ENCODE data around the gene TESPA1. TPM values are rescaled to one million over a fixed set of nuclear protein-coding genes. Genes with fewer than 3 reads are reported as not detected.
"Not testable (repeated sequence)": the region's sequence is repeated elsewhere in the genome, so short reads cannot be mapped to it uniquely, and the experiment has no call there.

The TESPA1 gene
- total RNA-seq, 1 donor from 2014 or later: 6.7 TPM

- Histone ChIP-seq H3K27ac (no peak overlapping the region), H3K27me3 (no peaks in the 10 kb centered on the region), H3K9me3 (no peaks in the 10 kb centered on the region), H3K4me3 (no peak overlapping the region), H3K4me1 (no peaks in the 10 kb centered on the region), H3K36me3 (no peaks in the 10 kb centered on the region)
- DNase-seq: no peak
- intact Hi-C loops (cut with DNase I): loop anchor here (10.0 kb wide), 1 partner anchor 209 kb away; no protein-coding TSS in a partner anchor
- TF ChIP-seq CTCF (IDR thresholded peaks at IDR 0.05): no peak
- no peak for ATAC-seq
These were observed 30.3 kb downstream of the TESPA1 start for GRCh38 chr12:54954228-54954627.

- intact Hi-C loops (cut with DNase I): loop anchor here (10.0 kb wide), 1 partner anchor 205 kb away; no protein-coding TSS in a partner anchor
- no peaks in the 10 kb centered on the region for H3K4me1 ChIP-seq
- no peaks in the 10 kb centered on the region for H3K9me3 ChIP-seq
- no peak overlapping the region for H3K4me3 ChIP-seq
- no peaks in the 10 kb centered on the region for H3K27me3 ChIP-seq
- no peak overlapping the region for H3K27ac ChIP-seq
- DNase-seq: no peak
- H3K36me3 ChIP-seq: no peaks in the 10 kb centered on the region
- TF ChIP-seq CTCF (IDR thresholded peaks at IDR 0.05): no peak
- ATAC-seq: no peak
These were observed 34.4 kb downstream of the TESPA1 start for GRCh38 chr12:54950071-54950727.

GRCh38 chr12:54949073-54949711, 35.4 kb downstream of the TESPA1 start:
- no peak overlapping the region for H3K27ac ChIP-seq
- intact Hi-C loops (cut with DNase I): no loop called here
- no peaks in the 10 kb centered on the region for H3K9me3 ChIP-seq
- H3K27me3 ChIP-seq: no peaks in the 10 kb centered on the region
- H3K4me1 ChIP-seq: no peaks in the 10 kb centered on the region
- ATAC-seq (no peak), DNase-seq (no peak)
- TF ChIP-seq CTCF (IDR thresholded peaks at IDR 0.05): no peak
- no peaks in the 10 kb centered on the region for H3K36me3 ChIP-seq
- H3K4me3 ChIP-seq: no peak overlapping the region

- intact Hi-C loops (cut with DNase I): no loop called here
- Histone ChIP-seq H3K4me1 (no peaks in the 10 kb centered on the region), H3K36me3 (no peaks in the 10 kb centered on the region), H3K27ac (no peak overlapping the region), H3K27me3 (no peaks in the 10 kb centered on the region), H3K9me3 (no peaks in the 10 kb centered on the region), H3K4me3 (no peak overlapping the region)
- ATAC-seq (no peak), DNase-seq (no peak)
- TF ChIP-seq CTCF (IDR thresholded peaks at IDR 0.05): no peak
These were observed 36.4 kb downstream of the TESPA1 start for GRCh38 chr12:54948171-54948570.

- Histone ChIP-seq H3K27me3 (no peaks in the 10 kb centered on the region), H3K36me3 (no peaks in the 10 kb centered on the region), H3K4me3 (no peak overlapping the region), H3K4me1 (no peaks in the 10 kb centered on the region), H3K27ac (no peak overlapping the region), H3K9me3 (no peaks in the 10 kb centered on the region)
- intact Hi-C loops (cut with DNase I): no loop called here
- DNase-seq (no peak), ATAC-seq (no peak)
- no peak for TF ChIP-seq CTCF (IDR thresholded peaks at IDR 0.05)
These were observed 39.5 kb downstream of the TESPA1 start for GRCh38 chr12:54945082-54945481.

GRCh38 chr12:54943292-54943691, 41.3 kb downstream of the TESPA1 start:
- intact Hi-C loops (cut with DNase I); DNase-seq; ATAC-seq; H3K9me3 ChIP-seq; H3K27me3 ChIP-seq; H3K27ac ChIP-seq; H3K4me1 ChIP-seq; H3K4me3 ChIP-seq; H3K36me3 ChIP-seq: not testable (repeated sequence)
